GM18867 (cell line): ENCODE data around the gene HSPA12A.

Source experiments
- ATAC-seq: cut with Tn5 transposase; IDR thresholded peaks from one replicate; pipeline ENCODE4 v1.9.1; 2021; ENCODE audit warnings: mild to moderate bottlenecking, moderate library complexity; ENCODE audit not compliant: unreplicated experiment

HSPA12A gene

GRCh38 chr10:116771959-116772585, 29.7 kb upstream of the HSPA12A start:
- ATAC-seq: no peak

DNA sequence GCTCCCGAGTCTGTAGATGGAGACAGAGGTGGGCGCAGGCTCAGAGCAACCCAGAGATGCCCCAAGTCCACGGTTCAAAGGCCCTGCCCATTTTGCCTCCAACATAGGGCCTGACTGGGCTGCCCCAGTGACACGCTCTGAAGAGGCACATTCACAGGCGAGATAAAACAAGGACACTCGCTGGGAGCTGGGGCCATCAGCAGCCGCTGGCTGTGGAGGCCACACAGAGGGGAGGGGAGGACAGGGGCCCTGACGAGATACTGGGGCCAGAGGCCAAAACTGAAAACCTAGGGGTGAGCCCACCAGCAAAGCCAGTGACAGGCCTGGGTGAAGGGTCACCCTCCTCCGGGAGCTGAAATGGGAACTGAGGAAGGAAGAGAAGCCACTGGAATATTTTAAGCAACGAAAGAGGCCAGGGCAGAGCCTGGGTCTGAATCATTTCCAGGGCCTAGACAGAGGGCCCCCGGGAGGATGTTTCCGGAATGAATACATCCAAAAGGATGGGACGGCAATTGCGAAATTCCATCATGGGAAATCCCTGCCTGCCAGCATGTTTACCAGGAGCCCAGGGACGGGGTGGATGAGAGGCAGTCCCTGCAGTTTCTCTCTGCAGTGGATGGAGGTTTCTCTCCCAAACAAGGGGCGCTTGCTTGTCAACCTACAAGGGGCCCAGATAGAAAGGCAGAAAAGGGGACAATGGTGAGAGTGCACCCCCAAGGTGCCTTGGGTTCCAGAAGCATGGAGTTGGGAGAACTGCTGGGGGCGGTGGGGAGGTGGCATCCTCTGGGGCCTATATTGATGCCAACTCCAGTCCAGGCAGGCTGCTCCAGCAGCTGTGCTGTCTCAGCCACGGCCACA, 29.0 kb upstream of the HSPA12A start:
- no peak for ATAC-seq

DNA sequence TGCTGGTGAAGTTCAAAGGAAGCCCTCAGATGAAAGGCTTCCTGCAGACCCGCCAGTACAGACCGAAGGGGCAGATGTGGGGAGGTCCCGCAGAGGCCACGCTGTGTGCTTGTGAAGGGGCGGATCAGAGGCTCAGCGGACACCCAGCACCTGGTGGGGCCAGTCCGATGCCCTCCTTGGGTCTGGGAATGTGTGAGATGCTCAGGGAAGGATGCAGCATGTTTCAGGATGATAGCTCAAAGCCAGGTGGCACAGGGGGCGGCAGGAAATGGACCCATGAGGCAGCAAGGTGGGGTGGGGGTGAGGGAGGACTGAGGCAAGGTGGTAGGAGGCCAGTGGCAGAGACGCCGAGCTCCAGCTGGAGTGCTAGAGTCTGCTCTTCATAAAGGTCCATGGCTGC, 27.9 kb upstream of the HSPA12A start:
- ATAC-seq: no peak

DNA sequence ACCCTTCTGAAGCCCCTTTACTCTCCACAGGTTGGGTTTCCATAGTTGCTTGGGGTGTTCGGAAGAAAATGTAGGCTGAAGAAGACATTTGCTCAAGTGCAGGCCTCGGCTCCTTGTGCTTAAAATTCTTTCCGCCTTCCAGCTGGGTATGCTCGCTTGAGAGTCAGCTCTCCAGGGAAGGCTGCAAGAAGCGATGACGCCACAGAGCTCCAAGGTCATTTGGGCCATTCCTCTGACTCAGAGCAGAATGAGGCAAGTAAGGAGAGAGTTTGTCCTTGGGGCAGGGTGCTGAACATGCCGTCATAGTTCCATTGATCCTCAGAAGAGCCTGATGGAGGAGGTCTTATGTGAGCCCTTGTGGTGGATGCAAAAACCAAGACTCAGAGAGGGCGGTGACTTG, 27.4 kb upstream of the HSPA12A start:
- ATAC-seq: no peak

DNA sequence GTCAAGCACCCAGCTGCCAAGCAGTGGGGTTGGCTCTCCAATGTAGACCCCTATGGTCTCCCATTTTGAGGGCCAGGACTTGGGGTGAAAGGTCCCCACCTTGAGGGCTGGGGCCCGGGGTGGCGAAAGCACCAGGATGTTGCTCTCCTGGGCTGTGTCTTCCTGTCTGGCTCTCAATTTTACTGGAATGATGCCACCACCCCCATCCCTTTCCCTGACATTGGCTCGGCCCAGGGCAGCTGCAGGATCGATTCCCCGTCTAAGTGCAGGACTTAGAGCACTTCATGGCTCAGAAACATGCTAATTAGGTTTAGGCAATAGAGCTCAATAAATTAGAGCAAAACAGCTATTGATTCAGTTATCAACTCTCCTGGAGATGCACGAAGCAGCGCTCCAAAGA, 27.0 kb upstream of the HSPA12A start:
- no peak for ATAC-seq

GRCh38 chr10:116768786-116769185, 26.4 kb upstream of the HSPA12A start:
- ATAC-seq: no peak

- ATAC-seq: no peak
Observed at GRCh38 chr10:116766837-116767634, 24.7 kb upstream of the HSPA12A start.

- ATAC-seq: no peak
Observed at GRCh38 chr10:116766241-116766827, 24.0 kb upstream of the HSPA12A start.

DNA sequence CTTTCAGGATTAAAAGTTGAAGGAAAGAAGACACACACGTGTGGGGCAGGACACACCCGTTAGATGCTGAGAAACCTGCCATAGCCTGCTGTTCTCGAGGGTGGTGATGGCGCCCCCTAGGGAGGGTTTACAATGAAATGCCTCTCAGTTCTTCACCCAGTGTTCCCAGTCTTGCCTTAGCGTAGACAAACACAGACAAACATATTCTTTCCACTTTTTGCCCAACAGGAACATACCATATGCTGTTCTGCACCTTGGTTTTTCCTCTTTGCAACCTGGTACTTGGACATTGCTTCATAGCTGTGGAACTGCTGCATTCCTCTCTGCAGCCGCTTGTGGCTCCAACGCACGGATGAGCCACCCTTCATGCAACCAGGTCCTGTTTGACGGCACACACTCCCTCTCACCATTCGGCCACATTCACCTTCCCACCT, 23.3 kb upstream of the HSPA12A start:
- ATAC-seq: no peak

DNA sequence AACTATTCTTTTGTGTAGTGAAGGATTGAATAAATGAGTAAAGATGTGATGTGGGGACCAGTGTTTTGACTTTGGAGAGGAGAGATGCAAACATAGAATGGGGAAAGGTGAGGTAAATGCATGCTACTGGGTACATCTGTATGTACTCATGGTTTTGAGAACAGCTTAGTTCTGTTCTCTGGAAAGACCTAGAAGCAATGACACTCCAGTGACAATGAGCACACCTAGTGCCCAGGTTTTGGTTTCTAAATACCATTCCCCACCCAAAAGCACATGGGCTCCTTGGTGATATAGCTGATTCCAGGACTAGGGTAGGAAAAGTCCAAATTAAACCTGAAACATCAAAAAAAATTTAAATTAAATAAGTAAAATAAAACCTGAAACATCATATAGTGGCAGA, 22.6 kb upstream of the HSPA12A start:
- ATAC-seq: no peak

DNA sequence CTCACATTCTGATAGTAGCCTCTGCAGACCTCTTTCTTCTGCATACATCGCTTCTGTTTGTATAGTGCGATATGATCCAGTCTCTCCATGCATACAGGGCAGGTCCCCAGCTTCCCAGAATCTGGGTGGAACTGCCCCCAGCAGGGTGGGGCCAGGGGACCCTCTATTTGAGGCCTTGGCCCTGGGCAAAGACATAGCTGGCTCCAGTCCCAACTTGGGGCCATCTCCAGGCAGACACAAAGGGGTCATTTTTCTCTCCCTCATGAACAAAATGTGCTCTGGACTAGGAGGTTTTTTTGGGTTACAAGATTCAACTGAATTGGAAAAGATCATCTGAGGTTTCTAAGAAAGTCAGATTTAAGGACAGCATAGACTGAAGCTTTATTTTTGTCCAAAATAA, 21.1 kb upstream of the HSPA12A start:
- ATAC-seq: no peak

- no peak for ATAC-seq
Observed at GRCh38 chr10:116761883-116762282, 19.5 kb upstream of the HSPA12A start.

DNA sequence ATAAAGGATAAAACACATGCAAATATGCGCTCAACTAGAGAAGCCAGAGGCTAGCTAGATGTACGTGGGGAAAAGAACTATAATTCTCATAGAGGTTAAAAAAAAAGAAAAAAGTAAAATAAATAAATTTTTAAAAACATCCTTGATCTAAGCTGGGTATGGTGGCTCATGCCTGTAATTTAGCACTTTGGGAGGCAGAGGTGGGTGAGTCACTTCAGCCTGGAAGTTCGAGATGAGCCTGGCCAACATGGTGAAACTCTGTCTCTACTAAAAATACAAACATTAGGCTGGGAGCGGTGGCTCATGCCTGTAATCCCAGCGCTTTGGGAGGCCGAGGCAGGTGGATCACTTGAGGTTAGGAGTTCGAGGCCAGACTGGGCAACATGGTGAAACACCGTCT, 18.6 kb upstream of the HSPA12A start:
- ATAC-seq: no peak

GRCh38 chr10:116757246-116757645, 14.9 kb upstream of the HSPA12A start:
- no peak for ATAC-seq

DNA sequence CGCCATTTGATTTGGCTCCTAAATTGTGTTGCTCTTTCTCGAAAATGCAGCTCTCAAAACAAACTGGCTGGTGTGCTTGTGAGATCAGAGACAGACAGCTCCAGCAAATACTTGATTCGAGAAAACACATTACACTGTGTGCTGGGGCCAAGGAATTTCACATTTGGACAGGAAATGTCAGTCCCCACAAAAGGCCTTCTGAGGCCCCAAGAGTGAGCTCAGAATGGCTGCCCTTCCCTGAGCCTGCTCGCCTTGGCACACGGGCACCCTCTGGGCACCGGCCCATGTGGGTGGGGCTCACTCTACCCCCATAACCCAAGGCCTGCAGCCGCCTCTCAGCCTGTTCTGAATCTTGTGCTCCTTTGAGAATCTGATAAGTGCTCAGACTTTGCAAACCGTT, 13.9 kb upstream of the HSPA12A start:
- no peak for ATAC-seq

- no peak for ATAC-seq
Observed at GRCh38 chr10:116753759-116754158, 11.4 kb upstream of the HSPA12A start.

- no peak for ATAC-seq
Observed at GRCh38 chr10:116752969-116753665, 10.8 kb upstream of the HSPA12A start.

- ATAC-seq: no peak
Observed at GRCh38 chr10:116752563-116752962, 10.2 kb upstream of the HSPA12A start.

DNA sequence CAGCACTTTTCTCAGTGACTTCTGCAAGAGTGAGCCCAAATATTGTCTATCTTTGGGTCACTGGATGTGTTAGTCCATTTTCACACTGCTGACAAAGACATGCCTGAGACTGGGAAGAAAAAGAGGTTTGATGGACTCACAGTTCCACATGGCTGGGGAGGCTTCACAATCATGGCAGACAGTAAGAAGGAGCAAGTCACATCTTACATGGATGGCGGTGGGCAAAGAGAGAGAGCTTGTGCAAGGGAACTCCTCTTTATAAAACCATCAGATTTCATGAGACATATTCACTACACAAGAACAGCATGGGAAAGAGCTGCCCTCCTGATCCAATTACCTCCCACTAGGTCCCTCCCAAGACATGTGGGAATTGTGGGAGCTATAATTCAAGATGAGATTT, 6.1 kb upstream of the HSPA12A start:
- no peak for ATAC-seq

- ATAC-seq: no peak
Observed at GRCh38 chr10:116748041-116748440, 5.7 kb upstream of the HSPA12A start.

GRCh38 chr10:116747325-116747724, 5.0 kb upstream of the HSPA12A start:
- ATAC-seq: no peak
